NCI-H2081 (cell line): ENCODE data around the gene NWD2.
"Not testable (repeated sequence)": the region's sequence is repeated elsewhere in the genome, so short reads cannot be mapped to it uniquely, and the experiment has no call there.

Experiments used
- DNase-seq, 2 experiments: peaks; one replicate each; lab custom pipeline; 2025; lab: John Stamatoyannopoulos, UW

The NWD2 gene, protein sequence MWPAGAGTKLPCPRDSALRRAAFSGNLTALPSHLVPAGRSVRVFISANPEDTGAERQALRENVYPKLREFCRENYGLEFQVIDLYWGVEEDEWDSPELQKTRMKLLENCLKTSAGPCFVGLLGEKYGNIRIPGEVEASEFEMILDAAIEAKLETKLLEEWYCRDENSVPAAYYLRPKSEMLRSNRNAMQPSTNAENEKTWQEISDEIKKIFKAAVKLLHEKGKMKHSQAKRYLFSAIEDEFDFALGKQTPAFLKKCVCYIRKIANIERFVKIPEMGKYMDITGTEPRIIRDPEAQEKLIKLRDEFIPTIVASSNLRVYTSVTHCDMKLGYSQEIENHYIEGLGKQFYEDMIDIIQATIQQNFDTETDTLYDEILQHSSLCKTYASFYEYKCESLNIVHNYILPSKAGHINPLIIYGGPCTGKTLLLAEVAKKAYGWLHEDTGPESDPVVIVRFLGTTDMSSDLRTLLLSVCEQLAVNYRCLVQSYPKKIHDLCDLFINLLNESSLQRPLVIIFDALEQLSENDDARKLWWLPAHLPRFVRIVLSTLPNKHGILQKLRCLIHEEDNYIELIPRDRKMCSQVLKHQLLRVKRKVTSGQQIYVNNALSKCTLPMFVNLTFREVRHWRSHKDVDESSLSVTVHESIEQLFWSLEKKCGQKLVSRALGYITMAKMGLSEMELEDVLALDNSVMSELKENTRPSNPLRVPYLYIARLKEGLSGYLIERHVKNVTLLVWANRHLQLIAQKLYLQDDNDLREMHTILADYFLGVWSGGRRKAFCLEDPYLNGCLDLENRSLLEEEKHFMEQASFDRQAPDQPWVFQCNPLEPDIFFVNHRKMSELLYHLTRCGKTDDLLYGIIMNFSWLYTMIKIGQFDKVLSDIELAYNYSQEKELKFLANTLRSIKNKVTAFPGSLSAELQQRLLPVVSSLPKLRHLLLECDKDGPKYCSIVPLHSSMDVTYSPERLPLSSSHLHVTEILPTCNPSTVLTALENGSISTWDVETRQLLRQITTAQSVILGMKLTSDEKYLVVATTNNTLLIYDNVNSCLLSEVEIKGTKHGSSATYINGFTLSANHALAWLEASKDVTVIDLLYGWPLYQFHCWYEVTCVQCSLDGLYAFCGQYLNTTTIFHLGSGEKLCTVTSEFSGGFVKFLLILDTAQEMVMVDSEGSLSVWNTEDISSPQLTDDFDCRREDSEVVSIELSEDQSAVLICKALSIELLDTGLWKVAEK (N-terminal part only)

GRCh38 chr4:37244583-37245390 is at the start of gene NWD2:
Gene NWD2, plus strand, starts transcription at chr4:37244743. Its CDS starts 325 bp downstream, at chr4:37245068.
- peak in 1 of 2 experiments; percentile 43 for DNase-seq

DNA sequence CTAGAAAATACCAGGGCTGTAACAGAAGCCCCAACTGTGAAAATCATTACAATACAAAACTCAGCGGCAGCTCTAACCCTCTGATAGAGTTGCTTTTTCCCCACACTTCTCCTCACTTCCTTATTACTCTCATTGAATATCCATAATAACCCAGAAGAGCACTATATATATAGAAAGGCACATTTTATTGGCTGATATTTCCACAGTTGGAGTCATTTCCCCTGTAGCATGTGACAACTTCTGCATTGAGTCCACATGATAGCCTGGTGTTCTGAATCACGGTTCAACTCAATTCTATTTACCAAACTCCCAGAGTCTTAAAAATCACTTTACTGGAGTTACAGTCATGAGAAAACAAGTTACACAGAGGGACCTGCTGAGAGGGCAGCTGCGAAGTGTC is 46.6 kb upstream of the NWD2 start:
- DNase-seq = no peak

DNA sequence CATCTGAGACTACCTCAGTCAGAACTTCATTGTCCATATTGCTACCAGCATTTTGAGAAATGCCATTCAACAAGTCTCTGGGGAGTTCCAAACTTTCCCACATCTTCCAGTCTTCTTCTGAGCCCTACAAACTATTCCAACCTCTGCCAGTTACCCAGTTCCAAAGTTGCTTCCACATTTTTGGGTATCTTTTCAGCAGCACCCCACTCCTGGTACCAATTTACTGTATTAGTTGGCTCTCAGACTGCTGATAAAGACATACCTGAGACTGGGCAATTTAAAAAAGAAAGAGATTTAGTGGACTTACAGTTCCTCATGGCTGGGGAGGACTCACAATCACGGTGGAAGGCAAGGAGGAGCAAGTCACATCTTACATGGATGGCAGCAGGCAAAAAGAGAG is 39.8 kb upstream of the NWD2 start:
- not testable (repeated sequence) for DNase-seq

GRCh38 chr4:37216209-37216608 is 28.3 kb upstream of the NWD2 start:
- DNase-seq = no peak

- peak; percentile 79 to 95 for DNase-seq
These were observed 25.3 kb upstream of the NWD2 start for GRCh38 chr4:37219242-37219641.

GRCh38 chr4:37219990-37220389 is 24.6 kb upstream of the NWD2 start:
- no peak for DNase-seq

GRCh38 chr4:37220685-37221084 is 23.9 kb upstream of the NWD2 start:
- DNase-seq = no peak

- no peak for DNase-seq
These were observed 20.8 kb upstream of the NWD2 start for GRCh38 chr4:37223732-37224131.

GRCh38 chr4:37224854-37225253 is 19.7 kb upstream of the NWD2 start:
- no peak for DNase-seq

DNA sequence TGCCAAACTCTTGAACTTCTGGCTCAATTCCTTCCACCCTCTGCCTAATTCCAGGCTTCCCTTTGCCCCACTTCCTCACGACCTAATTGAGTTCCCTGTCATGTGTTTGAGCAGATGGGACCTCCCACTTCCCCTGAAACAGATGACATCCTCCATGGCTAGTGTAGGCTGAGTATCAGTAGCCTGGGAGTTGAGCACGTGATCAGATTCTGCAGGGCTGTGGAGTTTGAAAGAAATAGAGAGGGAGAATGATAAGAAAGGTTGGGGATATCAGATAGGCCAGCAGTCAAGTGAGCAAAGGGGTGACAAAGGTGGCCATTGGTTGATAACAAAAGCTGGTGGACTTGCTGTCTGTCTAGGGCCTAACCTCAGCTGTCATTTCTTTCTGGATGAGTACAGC is 18.8 kb upstream of the NWD2 start:
- DNase-seq = no peak

DNA sequence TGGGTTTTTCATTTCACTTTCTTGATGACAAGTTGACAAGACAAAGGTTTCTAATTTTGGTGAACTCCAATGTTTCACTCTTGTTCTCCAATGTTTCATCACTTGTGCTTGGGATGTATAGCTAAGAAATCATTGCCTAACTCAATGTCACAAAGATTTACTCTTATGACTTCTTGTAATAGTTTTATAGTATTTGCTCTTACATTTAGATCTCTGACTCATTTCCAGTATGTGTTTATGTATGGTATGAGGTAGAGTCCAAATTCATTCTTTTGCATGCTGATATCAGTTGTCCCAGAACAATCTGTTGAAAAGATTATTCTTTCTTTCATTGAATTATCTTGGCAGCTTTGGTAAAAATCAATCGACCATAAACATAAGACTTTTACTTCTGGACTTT is 12.2 kb upstream of the NWD2 start:
- DNase-seq = no peak

DNA sequence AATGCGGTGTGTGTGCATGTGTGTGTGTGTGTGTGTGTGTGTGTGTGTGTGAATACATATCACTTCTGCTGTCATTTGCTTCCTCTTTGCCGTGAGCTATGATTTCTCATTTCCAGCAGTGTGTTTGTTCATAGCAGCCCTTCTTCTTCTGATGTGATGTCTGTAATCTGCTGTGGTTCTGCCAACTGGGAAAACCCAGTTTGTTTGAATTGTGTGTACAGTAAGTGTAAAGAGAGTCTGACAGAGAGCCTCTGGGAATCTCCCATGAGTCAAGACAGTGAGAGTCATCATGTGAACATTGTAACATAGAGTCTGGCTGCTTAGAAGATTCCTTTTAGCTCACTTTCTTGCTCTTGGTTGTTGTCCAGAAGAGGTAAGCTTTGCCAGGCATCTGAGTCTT is 8.4 kb upstream of the NWD2 start:
- DNase-seq = no peak

DNA sequence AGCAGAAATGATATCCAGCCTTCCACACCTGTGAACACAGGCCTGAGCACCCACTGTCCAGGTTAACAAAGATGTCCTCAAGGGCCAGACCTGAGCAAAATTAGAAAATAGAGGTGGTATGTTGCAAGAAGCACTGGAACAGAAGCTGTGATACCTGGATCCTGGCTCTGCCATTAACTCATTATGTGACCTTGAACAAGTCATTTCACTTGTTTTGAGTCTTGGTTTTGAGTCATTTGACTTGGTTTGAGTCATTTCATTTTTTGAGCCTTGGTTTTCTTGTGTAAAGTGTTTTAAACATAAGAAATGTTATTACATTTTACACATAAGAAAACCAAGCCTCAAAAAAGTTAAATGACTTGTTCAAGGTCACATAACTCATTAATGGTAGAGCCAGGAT is 2.9 kb upstream of the NWD2 start:
- DNase-seq = no peak

DNA sequence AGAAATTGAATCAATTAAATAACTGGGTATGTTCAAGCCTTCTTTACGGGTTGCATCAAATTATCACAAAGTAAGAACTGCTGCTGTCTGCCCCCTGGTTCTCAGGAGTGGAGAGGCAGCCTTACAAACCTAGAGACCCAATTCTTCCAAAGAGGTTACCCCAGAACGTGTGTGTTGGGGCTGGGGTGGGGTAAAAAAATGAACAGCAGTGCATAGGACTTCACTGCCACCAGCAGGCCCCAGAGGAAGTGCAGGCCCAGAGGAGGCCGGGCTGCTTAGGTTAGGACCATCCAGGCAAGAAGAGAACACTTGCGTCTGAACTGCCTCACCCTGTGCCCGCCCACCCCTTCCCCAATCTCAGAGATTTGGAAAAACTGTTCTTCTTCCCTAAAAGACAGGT is 1.5 kb upstream of the NWD2 start:
- peak in 1 of 2 experiments; percentile 11 for DNase-seq

DNA sequence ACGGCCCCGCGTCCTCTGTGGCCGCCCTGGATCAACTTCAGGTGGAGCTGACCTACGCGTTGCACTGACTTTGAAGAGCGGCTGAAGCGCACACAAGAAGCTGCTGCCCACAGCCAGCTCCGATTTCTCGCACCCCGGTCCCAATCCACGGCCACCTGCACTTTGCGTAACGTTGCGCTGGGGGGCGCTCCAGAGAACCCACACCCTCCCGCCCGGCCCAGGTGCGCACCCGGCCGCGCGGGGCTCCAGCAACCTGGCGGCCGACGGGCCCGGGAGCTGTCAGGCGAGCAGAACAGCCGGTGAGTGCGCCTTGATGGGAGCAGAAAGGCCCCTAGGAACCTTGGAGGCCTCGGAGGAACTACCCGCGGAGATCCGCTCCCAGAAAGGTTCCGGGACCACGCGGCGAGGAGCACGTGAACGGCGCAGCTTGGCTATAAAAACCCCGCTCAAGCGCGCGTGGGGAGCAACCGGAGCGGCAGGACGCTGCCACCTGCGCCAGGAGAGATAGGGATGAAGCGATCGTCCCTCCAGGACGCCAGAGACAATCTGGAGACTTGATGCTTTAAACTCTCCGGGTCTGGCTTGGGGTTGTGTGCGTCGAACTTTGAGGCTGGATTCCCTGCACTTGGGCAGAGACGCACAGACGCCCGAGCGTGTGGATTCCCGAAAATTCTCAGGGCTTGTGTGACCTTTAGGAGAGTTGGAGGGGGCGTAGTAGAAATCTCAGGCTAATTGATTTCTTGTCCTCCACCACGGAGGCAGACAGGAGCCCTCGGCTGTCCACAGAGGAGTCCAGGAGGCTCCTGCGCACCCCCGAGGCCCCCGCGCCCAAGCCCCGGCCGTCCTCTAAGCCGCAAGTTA is 591 bp upstream of the NWD2 start:
- peak; percentile 25 to 27 for DNase-seq

GRCh38 chr4:37245391-37245954 is 930 bp downstream of the NWD2 start:
- no peak for DNase-seq

DNA sequence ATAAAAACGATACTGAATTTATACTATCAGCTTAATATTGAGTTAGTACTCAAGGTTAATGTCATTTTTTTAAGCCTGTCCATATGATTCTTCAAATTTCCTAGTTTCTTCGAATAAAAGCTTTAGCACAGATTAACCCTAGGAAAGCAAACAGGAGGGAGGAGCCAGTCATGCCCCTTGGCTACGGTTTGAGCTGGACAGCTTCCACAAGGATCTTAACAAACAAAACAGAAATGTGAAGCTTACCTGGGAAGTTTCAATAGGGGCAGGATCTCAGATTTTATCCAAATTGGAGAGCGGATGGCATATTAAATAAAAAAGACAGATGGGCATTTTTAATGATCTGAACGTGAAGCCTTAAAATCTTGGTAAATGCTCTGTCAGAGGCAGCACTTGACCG is 2.3 kb downstream of the NWD2 start:
- DNase-seq = peak; percentile 12 to 55

- DNase-seq = no peak
These were observed 13.7 kb downstream of the NWD2 start for GRCh38 chr4:37258221-37258620.

GRCh38 chr4:37268319-37268718 is 23.8 kb downstream of the NWD2 start:
- DNase-seq = no peak

DNA sequence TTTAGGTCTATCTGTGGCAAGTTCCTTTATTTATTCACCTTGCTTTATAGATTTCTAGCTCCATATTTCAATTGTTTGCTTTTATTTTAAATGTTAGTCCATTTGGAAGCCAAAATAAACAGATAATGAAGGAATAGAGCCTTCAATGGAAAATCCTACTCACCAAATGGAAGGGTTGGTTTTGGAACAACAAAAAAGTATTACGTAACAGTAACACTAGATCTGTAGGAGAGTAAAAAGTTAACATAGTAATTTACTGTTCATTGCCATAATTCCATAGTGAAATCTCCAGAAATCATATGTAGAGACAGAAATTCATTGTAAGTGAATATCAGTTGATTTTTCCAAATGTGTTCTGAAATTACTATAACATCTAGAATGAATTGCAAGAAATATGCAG is 34.6 kb downstream of the NWD2 start:
- no peak for DNase-seq
